HEK293 (cell line): ENCODE results near the gene TUBB8.

Source experiments
- CTCF ChIA-PET: fragments of 350-600 bp; formaldehyde crosslinking; extraction: SDS; loops from one replicate; lab custom pipeline; 2021; ENCODE audit warnings: antibody characterized with exemption; lab: Yijun Ruan, JAX
- POLR2A ChIA-PET: fragments of 300-600 bp; formaldehyde crosslinking; extraction: SDS; loops from one replicate; lab custom pipeline; 2020; ENCODE audit warnings: antibody characterized with exemption, inconsistent platforms; lab: Yijun Ruan, JAX
- H3K27ac ChIP-seq: fragments of 200-500 bp; sonication (Bioruptor generic); 2 replicates; pipeline ENCODE4 v1.5.1; 2014; ENCODE audit warnings: low read depth, low read length, control low read depth, inconsistent platforms; ENCODE audit errors: extremely low read depth
- H3K36me3 ChIP-seq, 2 experiments: fragments of 200-500 bp in 1 of 2; sonication (Bioruptor generic) in 1 of 2; 1 replicate in 1 of 2; 2 replicates in 1 of 2; pipeline ENCODE4 v1.5.1; 2014 to 2017; ENCODE audit warnings: inconsistent platforms in 2 of 2, low read length in 2 of 2; ENCODE audit not compliant: control insufficient read depth in 2 of 2, insufficient read depth in 1 of 2
- H3K4me1 ChIP-seq: fragments of 200-500 bp; sonication (Bioruptor generic); 2 replicates; pipeline ENCODE4 v1.5.1; 2014; ENCODE audit warnings: mild to moderate bottlenecking, low read length, inconsistent platforms; ENCODE audit not compliant: control insufficient read depth, insufficient read depth
- H3K4me3 ChIP-seq: 2 replicates; pipeline ENCODE4 v1.5.1; 2011; ENCODE audit warnings: low read depth, mild to moderate bottlenecking, control low read depth, low read length, moderate library complexity
- H3K9me3 ChIP-seq: fragments of 200-500 bp; sonication (Bioruptor generic); 2 replicates; pipeline ENCODE4 v1.5.1; 2014; ENCODE audit warnings: low read depth, low read length, inconsistent platforms; ENCODE audit not compliant: control insufficient read depth, insufficient read depth
- BCL11A ChIP-seq: fragments of 450-650 bp; formaldehyde crosslinking; IDR thresholded peaks from 2 replicates; pipeline ENCODE4 v1.5.1; 2016; ENCODE audit warnings: low read depth, missing biosample characterization, missing genetic modification characterization
- GLI2 ChIP-seq: fragments of 450-650 bp; formaldehyde crosslinking; IDR thresholded peaks from 2 replicates; pipeline ENCODE4; 2017; ENCODE audit warnings: missing biosample characterization, missing genetic modification characterization, low read depth, borderline replicate concordance
- KLF9 ChIP-seq: fragments of 450-650 bp; formaldehyde crosslinking; IDR thresholded peaks from 2 replicates; pipeline ENCODE4 v1.5.1; 2016; ENCODE audit warnings: missing biosample characterization, missing genetic modification characterization, low read depth
- OSR2 ChIP-seq: fragments of 450-650 bp; formaldehyde crosslinking; IDR thresholded peaks from 2 replicates; pipeline ENCODE4 v1.5.1; 2016; ENCODE audit warnings: missing biosample characterization, missing genetic modification characterization
- RBAK ChIP-seq: fragments of 450-650 bp; formaldehyde crosslinking; IDR thresholded peaks from 2 replicates; pipeline ENCODE4 v1.5.1; 2016; ENCODE audit warnings: missing biosample characterization, missing genetic modification characterization
- REPIN1 ChIP-seq: fragments of 450-650 bp; formaldehyde crosslinking; IDR thresholded peaks from 2 replicates; pipeline ENCODE4 v1.5.1; 2017; ENCODE audit warnings: missing biosample characterization, missing genetic modification characterization, low read depth
- SCRT1 ChIP-seq: fragments of 450-650 bp; formaldehyde crosslinking; IDR thresholded peaks from 2 replicates; pipeline ENCODE4 v1.5.1; 2016; ENCODE audit warnings: missing biosample characterization, missing genetic modification characterization, borderline replicate concordance
- SP2 ChIP-seq: fragments of 450-650 bp; formaldehyde crosslinking; IDR thresholded peaks from 2 replicates; pipeline ENCODE4 v1.5.1; 2016; ENCODE audit warnings: missing biosample characterization, missing genetic modification characterization
- TSHZ1 ChIP-seq: fragments of 450-650 bp; formaldehyde crosslinking; IDR thresholded peaks from 2 replicates; pipeline ENCODE4 v1.5.1; 2016; ENCODE audit warnings: missing biosample characterization, missing genetic modification characterization, borderline replicate concordance
- ZBTB20 ChIP-seq: fragments of 450-650 bp; formaldehyde crosslinking; IDR thresholded peaks from 2 replicates; pipeline ENCODE4 v1.5.1; 2016; ENCODE audit warnings: missing biosample characterization, missing genetic modification characterization
- ZFP41 ChIP-seq: fragments of 450-650 bp; formaldehyde crosslinking; IDR thresholded peaks from 2 replicates; pipeline ENCODE4 v1.5.1; 2016; ENCODE audit warnings: missing biosample characterization, missing genetic modification characterization, borderline replicate concordance
- ZNF157 ChIP-seq: fragments of 450-650 bp; formaldehyde crosslinking; IDR thresholded peaks from 2 replicates; pipeline ENCODE4 v1.5.1; 2016; ENCODE audit warnings: missing biosample characterization, missing genetic modification characterization
- ZNF404 ChIP-seq: fragments of 450-650 bp; formaldehyde crosslinking; IDR thresholded peaks from 2 replicates; pipeline ENCODE4 v1.5.1; 2017; ENCODE audit warnings: missing biosample characterization, missing genetic modification characterization
- ZNF521 ChIP-seq: fragments of 450-650 bp; formaldehyde crosslinking; IDR thresholded peaks from 2 replicates; pipeline ENCODE4 v1.5.1; 2017; ENCODE audit warnings: missing biosample characterization, mild to moderate bottlenecking, missing genetic modification characterization
- ZNF529 ChIP-seq: fragments of 450-650 bp; formaldehyde crosslinking; IDR thresholded peaks from 2 replicates; pipeline ENCODE4 v1.5.1; 2017; ENCODE audit warnings: missing genetic modification characterization, missing biosample characterization; ENCODE audit not compliant: insufficient replicate concordance
- ZNF585B ChIP-seq: fragments of 450-650 bp; formaldehyde crosslinking; IDR thresholded peaks from 2 replicates; pipeline ENCODE4 v1.5.1; 2016; ENCODE audit warnings: missing biosample characterization, missing genetic modification characterization
- ZNF626 ChIP-seq: fragments of 450-650 bp; sonication (Bioruptor Pico); formaldehyde crosslinking; IDR thresholded peaks from 2 replicates; pipeline ENCODE4 v1.5.1; 2018; ENCODE audit warnings: missing biosample characterization, missing genetic modification characterization, inconsistent platforms
- ZNF645 ChIP-seq: fragments of 450-650 bp; formaldehyde crosslinking; IDR thresholded peaks from 2 replicates; pipeline ENCODE4; 2016; ENCODE audit warnings: missing biosample characterization, missing genetic modification characterization
- ZNF785 ChIP-seq: fragments of 450-650 bp; formaldehyde crosslinking; IDR thresholded peaks from 2 replicates; pipeline ENCODE4 v1.5.1; 2016; ENCODE audit warnings: missing biosample characterization, missing genetic modification characterization
- TF ChIP-seq, protein P1 (sequence below): fragments of 450-650 bp; formaldehyde crosslinking; IDR thresholded peaks from 2 replicates; pipeline ENCODE4 v1.5.1; 2016; ENCODE audit warnings: missing biosample characterization, missing genetic modification characterization
- TF ChIP-seq, protein P2 (sequence below): fragments of 450-650 bp; formaldehyde crosslinking; IDR thresholded peaks from 2 replicates; pipeline ENCODE4 v1.5.1; 2016; ENCODE audit warnings: missing biosample characterization, missing genetic modification characterization
- TF ChIP-seq, protein P3 (sequence below): fragments of 450-650 bp; formaldehyde crosslinking; IDR thresholded peaks from 2 replicates; pipeline ENCODE4 v1.5.1; 2017; ENCODE audit warnings: missing biosample characterization, missing genetic modification characterization

TUBB8 gene

GRCh38 chr10:83930-84530 is 34.9 kb upstream of the TUBB8 start:
- Histone ChIP-seq H3K27ac (no peak overlapping the region), H3K36me3 (no peaks in the 10 kb centered on the region), H3K4me1 (no peaks in the 10 kb centered on the region), H3K4me3 (no peak overlapping the region), H3K9me3 (no peaks in the 10 kb centered on the region)
- ChIA-PET CTCF (no interaction called here), POLR2A (no interaction called here)
- no peak for TF ChIP-seq ZNF529 (tag by site-specific recombination)
- TF ChIP-seq GLI2 (tag by site-specific recombination): no peak
- TF ChIP-seq ZNF785: no peak
- no peak for TF ChIP-seq BCL11A
- no peak for TF ChIP-seq ZBTB20
- TF ChIP-seq ZNF521 (tag by site-specific recombination): no peak
- TF ChIP-seq, protein P1, sequence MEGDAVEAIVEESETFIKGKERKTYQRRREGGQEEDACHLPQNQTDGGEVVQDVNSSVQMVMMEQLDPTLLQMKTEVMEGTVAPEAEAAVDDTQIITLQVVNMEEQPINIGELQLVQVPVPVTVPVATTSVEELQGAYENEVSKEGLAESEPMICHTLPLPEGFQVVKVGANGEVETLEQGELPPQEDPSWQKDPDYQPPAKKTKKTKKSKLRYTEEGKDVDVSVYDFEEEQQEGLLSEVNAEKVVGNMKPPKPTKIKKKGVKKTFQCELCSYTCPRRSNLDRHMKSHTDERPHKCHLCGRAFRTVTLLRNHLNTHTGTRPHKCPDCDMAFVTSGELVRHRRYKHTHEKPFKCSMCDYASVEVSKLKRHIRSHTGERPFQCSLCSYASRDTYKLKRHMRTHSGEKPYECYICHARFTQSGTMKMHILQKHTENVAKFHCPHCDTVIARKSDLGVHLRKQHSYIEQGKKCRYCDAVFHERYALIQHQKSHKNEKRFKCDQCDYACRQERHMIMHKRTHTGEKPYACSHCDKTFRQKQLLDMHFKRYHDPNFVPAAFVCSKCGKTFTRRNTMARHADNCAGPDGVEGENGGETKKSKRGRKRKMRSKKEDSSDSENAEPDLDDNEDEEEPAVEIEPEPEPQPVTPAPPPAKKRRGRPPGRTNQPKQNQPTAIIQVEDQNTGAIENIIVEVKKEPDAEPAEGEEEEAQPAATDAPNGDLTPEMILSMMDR (tag by site-specific recombination): no peak
- TF ChIP-seq, protein P2, sequence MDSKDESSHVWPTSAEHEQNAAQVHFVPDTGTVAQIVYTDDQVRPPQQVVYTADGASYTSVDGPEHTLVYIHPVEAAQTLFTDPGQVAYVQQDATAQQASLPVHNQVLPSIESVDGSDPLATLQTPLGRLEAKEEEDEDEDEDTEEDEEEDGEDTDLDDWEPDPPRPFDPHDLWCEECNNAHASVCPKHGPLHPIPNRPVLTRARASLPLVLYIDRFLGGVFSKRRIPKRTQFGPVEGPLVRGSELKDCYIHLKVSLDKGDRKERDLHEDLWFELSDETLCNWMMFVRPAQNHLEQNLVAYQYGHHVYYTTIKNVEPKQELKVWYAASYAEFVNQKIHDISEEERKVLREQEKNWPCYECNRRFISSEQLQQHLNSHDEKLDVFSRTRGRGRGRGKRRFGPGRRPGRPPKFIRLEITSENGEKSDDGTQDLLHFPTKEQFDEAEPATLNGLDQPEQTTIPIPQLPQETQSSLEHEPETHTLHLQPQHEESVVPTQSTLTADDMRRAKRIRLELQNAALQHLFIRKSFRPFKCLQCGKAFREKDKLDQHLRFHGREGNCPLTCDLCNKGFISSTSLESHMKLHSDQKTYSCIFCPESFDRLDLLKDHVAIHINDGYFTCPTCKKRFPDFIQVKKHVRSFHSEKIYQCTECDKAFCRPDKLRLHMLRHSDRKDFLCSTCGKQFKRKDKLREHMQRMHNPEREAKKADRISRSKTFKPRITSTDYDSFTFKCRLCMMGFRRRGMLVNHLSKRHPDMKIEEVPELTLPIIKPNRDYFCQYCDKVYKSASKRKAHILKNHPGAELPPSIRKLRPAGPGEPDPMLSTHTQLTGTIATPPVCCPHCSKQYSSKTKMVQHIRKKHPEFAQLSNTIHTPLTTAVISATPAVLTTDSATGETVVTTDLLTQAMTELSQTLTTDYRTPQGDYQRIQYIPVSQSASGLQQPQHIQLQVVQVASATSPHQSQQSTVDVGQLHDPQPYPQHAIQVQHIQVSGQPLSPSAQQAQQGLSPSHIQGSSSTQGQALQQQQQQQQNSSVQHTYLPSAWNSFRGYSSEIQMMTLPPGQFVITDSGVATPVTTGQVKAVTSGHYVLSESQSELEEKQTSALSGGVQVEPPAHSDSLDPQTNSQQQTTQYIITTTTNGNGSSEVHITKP (tag by site-specific recombination): no peak
- TF ChIP-seq, protein P3, sequence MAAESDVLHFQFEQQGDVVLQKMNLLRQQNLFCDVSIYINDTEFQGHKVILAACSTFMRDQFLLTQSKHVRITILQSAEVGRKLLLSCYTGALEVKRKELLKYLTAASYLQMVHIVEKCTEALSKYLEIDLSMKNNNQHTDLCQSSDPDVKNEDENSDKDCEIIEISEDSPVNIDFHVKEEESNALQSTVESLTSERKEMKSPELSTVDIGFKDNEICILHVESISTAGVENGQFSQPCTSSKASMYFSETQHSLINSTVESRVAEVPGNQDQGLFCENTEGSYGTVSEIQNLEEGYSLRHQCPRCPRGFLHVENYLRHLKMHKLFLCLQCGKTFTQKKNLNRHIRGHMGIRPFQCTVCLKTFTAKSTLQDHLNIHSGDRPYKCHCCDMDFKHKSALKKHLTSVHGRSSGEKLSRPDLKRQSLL: no peak
- TF ChIP-seq REPIN1: no peak
- TF ChIP-seq ZNF404 (tag by site-specific recombination): no peak

DNA sequence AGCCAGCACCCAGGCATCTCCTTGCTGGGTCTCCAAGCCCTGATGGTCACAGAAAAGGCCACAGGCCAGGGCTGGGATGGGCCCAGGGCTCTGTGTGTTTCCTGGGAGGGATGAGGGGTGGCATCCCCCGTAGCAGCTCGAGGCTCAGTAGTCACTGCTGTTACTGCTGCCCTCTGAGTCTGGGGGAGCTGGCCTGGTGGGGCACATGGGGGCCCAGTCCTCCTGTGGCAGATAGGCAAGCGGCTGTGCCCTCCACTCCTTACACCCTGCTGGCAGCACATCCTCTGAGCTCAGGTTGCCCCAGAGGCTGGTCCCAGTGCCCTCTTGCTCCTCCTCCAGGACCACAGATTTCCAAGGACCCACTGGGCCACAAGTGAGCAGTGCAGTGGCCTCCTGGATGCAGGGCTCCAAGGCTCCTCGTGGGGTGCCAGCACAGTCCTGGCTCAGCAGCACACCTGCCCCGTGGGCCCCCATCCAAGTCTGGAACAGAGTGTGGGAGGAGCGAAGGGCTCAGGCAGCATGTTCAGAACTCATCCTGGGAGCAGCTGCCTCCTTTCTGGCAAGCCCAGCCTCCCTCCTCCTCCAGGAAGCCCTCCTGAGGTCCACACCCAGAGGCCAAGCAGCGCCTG is 31.5 kb upstream of the TUBB8 start:
- ChIA-PET CTCF (interaction anchor here (0.8 kb wide), 1 partner anchor 43 kb away, joined by 3 read pairs; no protein-coding TSS in a partner anchor), POLR2A (no interaction called here)
- no peaks in the 10 kb centered on the region for H3K4me1 ChIP-seq
- H3K36me3 ChIP-seq: no peaks in the 10 kb centered on the region
- H3K9me3 ChIP-seq: no peaks in the 10 kb centered on the region
- TF ChIP-seq SCRT1 (tag by site-specific recombination): no peak
- TF ChIP-seq TSHZ1: no peak
- TF ChIP-seq ZNF626 (tag by site-specific recombination): no peak
- no peak for TF ChIP-seq ZNF157 (tag by site-specific recombination)
- no peak for TF ChIP-seq SP2 (tag by site-specific recombination)
- TF ChIP-seq BCL11A: no peak
- no peak for TF ChIP-seq ZFP41
- TF ChIP-seq KLF9 (tag by site-specific recombination): no peak
- TF ChIP-seq ZNF585B (tag by site-specific recombination): no peak
- no peak for TF ChIP-seq OSR2
- no peak for TF ChIP-seq ZNF645 (tag by site-specific recombination)
- no peak for TF ChIP-seq RBAK (tag by site-specific recombination)
- H3K4me3 ChIP-seq: no peak overlapping the region
- no peak overlapping the region for H3K27ac ChIP-seq
